Hematopoietic multipotent progenitor cell (in vitro differentiated cells): ENCODE data around the gene RHEB. TPM values are rescaled to one million over a fixed set of nuclear protein-coding genes. Genes with fewer than 3 reads are reported as not detected.

Experiments
- DNase-seq, 3 donors: peaks; one replicate each; pipeline ENCODE4 v3.0.0-alpha.2; 2011 to 2015; ENCODE audit warnings: low read depth in 2 of 3, low spot score in 2 of 3
- total RNA-seq: library from RNA; depleted of rRNA; stranded (reverse); fragments of >200 nt; gene quantifications from one replicate; pipeline ENCODE4 v1.2.3, GENCODE V29; 2012

RHEB gene
- total RNA-seq, 1 donor = 23.2 TPM

GRCh38 chr7:151505433-151505832 lies 14.3 kb downstream of the RHEB start:
- no peak for DNase-seq

DNA sequence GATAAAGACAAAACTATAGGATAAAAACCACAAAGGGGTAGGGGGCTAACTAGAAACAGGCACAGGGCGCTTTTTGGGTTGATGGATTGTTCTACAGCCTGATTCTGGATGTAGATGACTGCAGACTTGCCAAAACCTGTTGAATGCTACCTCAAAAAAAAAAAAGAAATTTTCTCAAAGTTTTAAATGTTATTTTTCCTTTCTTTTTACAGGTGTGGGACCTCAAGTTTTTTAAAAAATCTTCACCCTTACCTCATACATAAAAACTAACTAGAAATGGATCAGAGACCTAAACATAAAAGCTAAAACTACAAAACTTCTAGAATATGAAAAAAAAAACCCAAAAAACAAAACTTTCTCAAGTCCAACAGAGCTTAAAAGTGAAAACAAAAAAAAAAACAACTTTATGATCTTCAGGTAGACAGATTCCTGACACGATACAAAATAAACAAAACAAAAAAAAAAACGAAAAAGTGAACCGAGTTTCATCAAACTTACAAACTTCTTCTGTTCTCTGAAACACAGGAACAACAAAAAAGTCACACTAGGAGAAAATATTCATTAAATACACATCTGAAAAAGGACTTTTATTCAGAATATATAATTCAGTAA lies 14.9 kb downstream of the RHEB start:
- DNase-seq = no peak

GRCh38 chr7:151503902-151504714 lies 15.6 kb downstream of the RHEB start:
- no peak for DNase-seq

- DNase-seq = no peak
Measured at GRCh38 chr7:151501676-151502075, 18.0 kb downstream of the RHEB start.

DNA sequence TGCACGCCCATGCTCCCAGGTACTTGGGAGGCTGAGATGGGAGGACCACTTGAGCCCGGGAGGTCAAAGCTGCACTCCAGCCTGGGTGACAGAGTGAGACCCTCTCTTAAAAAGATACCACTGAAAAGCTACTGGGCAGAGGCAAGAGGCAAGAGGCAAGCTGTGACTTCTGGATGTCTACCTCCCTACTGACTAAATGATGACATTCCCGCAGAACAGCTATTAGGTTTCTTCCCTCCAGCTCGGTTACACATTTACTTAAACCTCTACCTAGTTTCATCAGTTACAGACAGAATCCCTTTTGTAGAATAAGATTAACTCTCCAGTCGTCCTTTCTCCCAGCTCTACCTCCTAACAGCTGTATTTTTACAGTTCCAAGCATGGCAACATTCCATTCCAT lies 21.2 kb downstream of the RHEB start:
- no peak for DNase-seq

- no peak for DNase-seq
Measured at GRCh38 chr7:151497306-151497871, 22.3 kb downstream of the RHEB start.

- no peak for DNase-seq
Measured at GRCh38 chr7:151495360-151495759, 24.3 kb downstream of the RHEB start.

- no peak for DNase-seq
Measured at GRCh38 chr7:151494298-151495284, 25.1 kb downstream of the RHEB start.

DNA sequence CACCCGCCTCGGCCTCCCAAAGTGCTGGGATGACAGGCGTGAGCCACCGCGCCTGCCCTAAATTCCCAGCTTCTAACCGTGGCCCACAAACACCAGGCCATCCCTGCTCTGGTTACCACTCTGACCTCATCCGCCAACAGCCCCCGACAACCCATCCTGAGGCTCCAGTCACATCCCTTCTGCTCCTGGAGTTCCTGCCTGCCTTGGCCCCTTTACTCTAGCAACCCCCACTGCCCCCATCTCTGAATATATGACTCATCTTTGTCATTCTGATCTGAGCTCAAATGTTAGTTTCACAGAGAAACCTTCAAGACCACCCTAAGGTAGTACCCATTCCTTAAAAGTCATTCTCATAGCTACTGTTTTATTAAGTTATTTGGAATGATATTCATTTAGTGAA lies 26.6 kb downstream of the RHEB start:
- DNase-seq = no peak

GRCh38 chr7:151491859-151492258 lies 27.8 kb downstream of the RHEB start:
- no peak for DNase-seq

DNA sequence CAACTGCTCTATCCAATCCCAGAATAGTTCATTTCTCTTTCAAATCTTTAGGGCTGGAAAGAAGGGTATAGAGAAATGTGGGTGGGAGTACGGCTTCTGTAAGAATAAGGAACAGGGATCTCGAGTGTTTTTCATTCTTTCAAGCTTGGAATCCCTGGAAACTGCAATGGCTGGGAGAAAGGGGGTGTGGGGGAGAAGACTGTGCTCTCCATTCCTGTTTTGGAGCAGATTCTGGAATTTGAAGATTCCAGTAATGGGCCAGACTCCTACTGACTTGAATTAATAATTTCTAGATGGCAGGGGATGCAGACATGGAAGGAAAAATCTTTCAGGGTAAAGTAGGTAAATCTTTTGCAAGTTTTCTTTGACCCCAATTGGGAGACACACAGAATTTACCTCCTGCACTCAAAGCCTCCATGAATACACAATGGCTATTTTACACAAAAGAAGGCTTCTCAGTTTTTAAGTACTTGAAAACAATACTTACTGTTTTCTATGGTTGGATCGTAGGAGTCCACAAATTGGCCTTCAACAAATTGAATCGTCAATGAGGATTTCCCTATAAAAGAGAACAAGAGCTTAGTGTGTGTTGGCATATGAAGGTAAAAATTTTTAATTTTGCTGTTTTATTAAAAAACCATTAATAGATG lies 29.1 kb downstream of the RHEB start:
- no peak for DNase-seq

DNA sequence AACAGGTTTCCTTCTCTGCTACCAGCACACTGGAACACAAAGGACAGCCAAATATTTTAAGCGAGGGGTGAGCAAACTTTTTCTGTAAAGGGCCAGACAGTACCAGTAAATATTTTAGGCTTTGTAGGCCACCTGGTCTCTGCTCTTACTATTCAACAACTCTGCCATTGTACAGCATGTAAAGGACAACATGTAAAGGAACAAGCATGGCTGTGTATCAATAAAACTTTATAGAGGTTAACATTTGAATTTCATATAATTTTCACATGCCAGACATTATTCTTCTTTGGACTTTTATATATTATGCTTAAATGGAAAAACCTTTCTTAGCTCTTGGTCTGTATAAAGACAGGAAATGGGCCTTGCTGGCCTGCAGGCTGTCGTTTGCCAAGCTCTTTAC lies 30.2 kb downstream of the RHEB start:
- no peak for DNase-seq

DNA sequence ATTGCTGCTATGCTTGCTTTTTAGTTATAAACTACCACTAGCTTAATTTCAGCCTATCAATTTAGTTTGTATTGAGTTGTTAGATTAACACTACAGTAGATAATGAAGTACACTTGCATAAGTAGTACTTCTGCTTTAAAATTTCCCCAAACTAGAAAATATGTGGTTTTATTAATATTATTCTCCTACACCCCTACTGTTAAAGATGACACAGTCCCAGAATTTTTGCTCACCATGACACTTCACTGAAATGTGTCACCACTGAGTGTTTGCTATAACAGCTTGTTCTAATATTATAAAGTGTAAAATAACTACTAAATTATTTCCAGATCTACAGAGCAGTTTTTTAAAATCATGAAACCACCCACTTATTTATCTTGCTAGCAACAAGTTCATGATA lies 31.6 kb downstream of the RHEB start:
- DNase-seq = no peak

DNA sequence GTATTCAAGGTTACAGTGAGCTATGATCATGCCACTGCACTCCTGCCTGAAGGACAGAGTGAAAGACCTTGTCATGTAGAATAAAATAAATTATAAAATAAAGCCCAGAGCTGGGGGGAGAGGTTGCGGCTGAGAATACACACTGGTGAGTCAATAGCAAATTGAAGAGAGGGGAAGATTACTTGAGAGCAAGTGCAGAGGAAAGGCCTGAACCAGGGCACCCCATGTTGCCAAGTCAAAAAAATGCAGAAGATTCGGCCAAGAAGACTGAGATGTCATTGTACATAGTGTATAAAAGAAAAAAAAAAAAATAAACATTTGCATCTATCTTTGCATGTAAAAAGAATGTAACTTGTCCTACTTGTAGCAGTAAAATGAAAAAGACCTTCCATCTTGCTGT lies 32.5 kb downstream of the RHEB start:
- DNase-seq = no peak

- no peak for DNase-seq
Measured at GRCh38 chr7:151486074-151486473, 33.6 kb downstream of the RHEB start.

DNA sequence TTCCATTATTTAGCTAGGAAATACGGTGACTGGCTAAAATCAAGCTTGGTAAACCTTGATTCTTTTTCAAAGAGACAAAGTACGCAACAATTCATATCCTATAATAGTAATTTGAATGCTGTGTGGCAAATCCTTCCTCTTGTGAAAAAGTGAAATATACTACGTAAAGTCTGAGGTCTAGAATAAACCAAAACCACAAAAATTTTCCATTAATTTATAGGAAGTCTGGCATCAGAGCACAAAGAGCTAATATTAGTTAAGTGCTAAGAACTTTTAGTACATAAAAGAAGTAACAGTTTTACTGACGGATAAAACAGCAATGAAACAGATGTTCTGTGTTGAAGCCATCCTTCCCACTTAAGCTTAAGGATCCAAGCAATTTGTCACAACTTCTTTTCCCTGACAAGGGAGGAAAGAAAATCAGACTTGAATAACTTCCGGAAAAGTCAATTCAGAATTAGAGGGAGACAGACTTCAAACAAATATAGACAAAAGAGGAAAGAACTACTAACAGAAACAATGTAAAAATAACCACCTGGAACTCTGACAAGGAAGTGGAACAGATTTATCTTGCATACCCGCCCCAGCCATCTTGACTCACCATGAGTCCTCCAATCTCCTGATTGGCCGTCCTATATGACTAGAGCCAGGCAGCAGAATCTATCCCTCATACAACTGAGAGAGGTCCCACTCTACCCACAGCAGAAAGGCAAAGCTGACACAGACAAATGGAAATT lies 34.6 kb downstream of the RHEB start:
- DNase-seq = peak in 2 of 3 donors; percentile 21 to 47

DNA sequence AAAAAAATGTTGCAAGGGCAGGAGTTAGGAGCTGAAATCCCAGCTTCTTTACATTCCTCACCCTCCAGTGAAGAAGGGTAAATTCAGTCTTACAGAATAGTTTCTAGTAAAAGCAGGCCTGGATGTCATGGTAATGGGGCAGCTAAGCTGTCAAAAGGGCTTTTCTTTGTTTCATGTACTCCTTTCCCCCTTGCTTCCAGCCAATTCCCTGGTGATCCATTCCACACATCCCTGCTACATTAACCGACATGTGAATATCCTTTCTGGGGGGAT lies 36.0 kb downstream of the RHEB start:
- no peak for DNase-seq

DNA sequence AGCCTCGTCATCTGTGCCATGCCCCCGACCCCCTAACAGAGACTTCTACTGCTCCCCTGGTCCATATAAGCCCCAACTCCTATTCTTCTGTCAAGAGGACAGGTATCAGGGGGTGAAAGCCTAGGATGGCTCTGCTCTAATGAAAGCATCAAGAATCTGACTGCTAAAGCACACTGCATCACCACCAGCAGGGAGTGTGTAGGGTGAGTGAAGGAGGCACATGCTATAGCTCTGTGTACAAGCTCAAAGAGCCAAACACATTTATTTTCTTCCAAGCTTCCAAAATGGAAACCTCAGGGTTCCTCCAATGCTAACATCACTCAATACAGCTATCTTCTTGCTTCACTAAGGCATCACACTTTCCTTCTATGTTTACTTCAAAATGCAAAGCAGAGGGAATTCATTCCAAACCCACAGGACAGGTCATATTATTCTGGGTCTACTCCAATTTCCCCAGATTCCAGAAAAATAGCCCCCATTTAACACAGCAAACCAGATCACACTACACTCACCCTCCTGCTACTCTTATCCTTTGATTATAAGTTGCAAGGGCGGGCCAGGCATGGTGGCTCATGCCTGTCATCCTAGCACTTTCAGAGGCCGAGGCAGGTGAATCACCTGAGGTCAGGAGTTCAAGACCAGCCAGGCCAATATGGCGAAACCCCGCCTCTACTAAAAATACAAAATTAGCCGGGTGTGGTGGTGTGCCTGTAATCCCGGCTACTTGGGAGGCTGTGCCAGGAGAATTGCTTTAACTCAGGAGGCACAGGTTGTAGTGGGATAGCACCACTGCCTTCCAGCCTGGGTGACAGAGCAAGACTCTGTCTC lies 36.6 kb downstream of the RHEB start:
- DNase-seq = no peak
